DND-41 (cell line): ENCODE measurements around the gene RAMP1.

ENCODE experiments used
- EZH2 ChIP-seq: IDR thresholded peaks from 3 replicates; pipeline ENCODE4 v1.6.1; 2012; ENCODE audit warnings: borderline replicate concordance, low read depth, mild to moderate bottlenecking, moderate library complexity, low read length, inconsistent platforms; ENCODE audit not compliant: severe bottlenecking
- TF ChIP-seq, protein P1 (sequence below): IDR thresholded peaks from 2 replicates; pipeline ENCODE4 v1.5.1; 2012; ENCODE audit warnings: borderline replicate concordance, low read length, moderate library complexity, mild to moderate bottlenecking; ENCODE audit not compliant: poor library complexity, severe bottlenecking; ENCODE audit errors: extremely low read depth

DNA sequence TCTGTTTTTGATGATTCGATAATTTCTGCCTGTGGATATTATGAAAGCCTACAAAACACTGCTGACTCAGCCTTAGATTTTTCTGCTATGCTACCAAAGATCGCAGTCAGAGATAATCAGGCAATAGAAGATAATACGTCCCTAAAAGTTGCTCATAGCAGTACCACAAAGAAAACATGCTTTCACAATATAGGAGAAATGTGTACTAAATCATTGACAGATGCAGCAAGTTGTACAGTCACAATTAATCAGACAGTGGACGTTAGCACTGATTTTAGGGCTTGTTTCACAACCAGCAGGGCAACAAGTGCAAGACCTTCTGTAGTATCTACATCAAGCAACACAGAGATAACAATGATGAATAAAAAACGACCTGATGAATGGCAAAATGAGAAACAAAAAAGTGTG is 41.4 kb upstream of the RAMP1 start:
- TF ChIP-seq, protein P1, sequence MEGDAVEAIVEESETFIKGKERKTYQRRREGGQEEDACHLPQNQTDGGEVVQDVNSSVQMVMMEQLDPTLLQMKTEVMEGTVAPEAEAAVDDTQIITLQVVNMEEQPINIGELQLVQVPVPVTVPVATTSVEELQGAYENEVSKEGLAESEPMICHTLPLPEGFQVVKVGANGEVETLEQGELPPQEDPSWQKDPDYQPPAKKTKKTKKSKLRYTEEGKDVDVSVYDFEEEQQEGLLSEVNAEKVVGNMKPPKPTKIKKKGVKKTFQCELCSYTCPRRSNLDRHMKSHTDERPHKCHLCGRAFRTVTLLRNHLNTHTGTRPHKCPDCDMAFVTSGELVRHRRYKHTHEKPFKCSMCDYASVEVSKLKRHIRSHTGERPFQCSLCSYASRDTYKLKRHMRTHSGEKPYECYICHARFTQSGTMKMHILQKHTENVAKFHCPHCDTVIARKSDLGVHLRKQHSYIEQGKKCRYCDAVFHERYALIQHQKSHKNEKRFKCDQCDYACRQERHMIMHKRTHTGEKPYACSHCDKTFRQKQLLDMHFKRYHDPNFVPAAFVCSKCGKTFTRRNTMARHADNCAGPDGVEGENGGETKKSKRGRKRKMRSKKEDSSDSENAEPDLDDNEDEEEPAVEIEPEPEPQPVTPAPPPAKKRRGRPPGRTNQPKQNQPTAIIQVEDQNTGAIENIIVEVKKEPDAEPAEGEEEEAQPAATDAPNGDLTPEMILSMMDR, result no peak
- no peak for TF ChIP-seq EZH2
